Gastrocnemius medialis (tissue), 4 donors: Measurements from ENCODE around the gene ACOXL. TPM values are rescaled to one million over a fixed set of nuclear protein-coding genes. Genes with fewer than 3 reads are reported as not detected.
"Not testable (repeated sequence)": the region's sequence is repeated elsewhere in the genome, so short reads cannot be mapped to it uniquely, and the experiment has no call there.

Experiments
- ATAC-seq, 2 donors: fragments of 150-250 bp; one replicate each; pipeline ENCODE4 v1.9.1; 2016
- DNase-seq, 2 donors: peaks; one replicate each; pipeline ENCODE4 v3.0.0-alpha.2; 2019
- H3K27ac ChIP-seq, 4 donors: fragments of 200-600 bp; sonication (generic); 1 replicate in 1 of 4; 2 replicates in 3 of 4; pipeline ENCODE4 v1.5.1; 2016 to 2018; ENCODE audit warnings: mild to moderate bottlenecking in 2 of 4, moderate library complexity in 1 of 4
- H3K27me3 ChIP-seq, 3 donors: fragments of 200-600 bp; sonication (generic) in 2 of 3; 1 replicate in 1 of 3; 2 replicates in 2 of 3; pipeline versions ENCODE4 v1.5.1 to v1.6.0; 2016 to 2019; ENCODE audit warnings: mild to moderate bottlenecking in 1 of 3, moderate library complexity in 1 of 3
- H3K36me3 ChIP-seq, 2 donors: fragments of 200-600 bp; sonication (generic) in 1 of 2; one replicate each; pipeline ENCODE4 v1.5.1; 2017 to 2018
- H3K4me1 ChIP-seq, 2 donors: fragments of 200-600 bp; sonication (generic) in 1 of 2; one replicate each; pipeline ENCODE4 v1.5.1; 2016 to 2017; ENCODE audit warnings: mild to moderate bottlenecking in 2 of 2
- H3K4me3 ChIP-seq, 4 donors: fragments of 200-600 bp; sonication (generic) in 3 of 4; 1 replicate in 1 of 4; 2 replicates in 3 of 4; pipeline ENCODE4 v1.5.1; 2016 to 2019; ENCODE audit warnings: mild to moderate bottlenecking in 2 of 4
- H3K9me3 ChIP-seq, 3 donors: fragments of 200-600 bp; sonication (generic) in 2 of 3; 1 replicate in 1 of 3; 2 replicates in 2 of 3; pipeline ENCODE4 v1.5.1; 2016 to 2019
- POLR2A ChIP-seq, 2 donors: fragments of 450-650 bp; IDR thresholded peaks; one replicate each; pipeline ENCODE4 v1.6.1; 2017; ENCODE audit warnings: antibody characterized with exemption in 2 of 2, mild to moderate bottlenecking in 2 of 2, moderate library complexity in 2 of 2
- in situ Hi-C, 4 donors: fragments of 200-750 bp; cut with MboI; loops; one replicate each; pipeline versions ENCODE4 v1.15.0 to v1.8.0; 2017; ENCODE audit warnings: low sequenced_read_pairs in 4 of 4
- intact Hi-C: fragments of 100-400 bp; cut with DNase I; formaldehyde crosslinking; loops from one replicate; pipeline ENCODE4 v1.15.1; 2023; ENCODE audit warnings: low total_unique reads
- total RNA-seq, 4 donors: library from RNA; depleted of rRNA; stranded (reverse); fragments of >200 nt; gene quantifications; one replicate each; pipeline versions ENCODE4 v1.1.0 to v1.2.3, GENCODE V29; 2016
- TF ChIP-seq, protein P1 (sequence below), 5 experiments: fragments of 450-650 bp in 3 of 5; fragments of 200-600 bp in 2 of 5; sonication (generic) in 2 of 5; IDR thresholded peaks in 4 of 5; conservative IDR thresholded peaks in 1 of 5; 1 replicate in 4 of 5; 2 replicates in 1 of 5; pipeline ENCODE4 v1.5.1; 2016 to 2019; ENCODE audit warnings: antibody characterized with exemption in 5 of 5, mild to moderate bottlenecking in 3 of 5, moderate library complexity in 3 of 5

The ACOXL gene
- total RNA-seq, 4 donors from 2014 or later: not detected

DNA sequence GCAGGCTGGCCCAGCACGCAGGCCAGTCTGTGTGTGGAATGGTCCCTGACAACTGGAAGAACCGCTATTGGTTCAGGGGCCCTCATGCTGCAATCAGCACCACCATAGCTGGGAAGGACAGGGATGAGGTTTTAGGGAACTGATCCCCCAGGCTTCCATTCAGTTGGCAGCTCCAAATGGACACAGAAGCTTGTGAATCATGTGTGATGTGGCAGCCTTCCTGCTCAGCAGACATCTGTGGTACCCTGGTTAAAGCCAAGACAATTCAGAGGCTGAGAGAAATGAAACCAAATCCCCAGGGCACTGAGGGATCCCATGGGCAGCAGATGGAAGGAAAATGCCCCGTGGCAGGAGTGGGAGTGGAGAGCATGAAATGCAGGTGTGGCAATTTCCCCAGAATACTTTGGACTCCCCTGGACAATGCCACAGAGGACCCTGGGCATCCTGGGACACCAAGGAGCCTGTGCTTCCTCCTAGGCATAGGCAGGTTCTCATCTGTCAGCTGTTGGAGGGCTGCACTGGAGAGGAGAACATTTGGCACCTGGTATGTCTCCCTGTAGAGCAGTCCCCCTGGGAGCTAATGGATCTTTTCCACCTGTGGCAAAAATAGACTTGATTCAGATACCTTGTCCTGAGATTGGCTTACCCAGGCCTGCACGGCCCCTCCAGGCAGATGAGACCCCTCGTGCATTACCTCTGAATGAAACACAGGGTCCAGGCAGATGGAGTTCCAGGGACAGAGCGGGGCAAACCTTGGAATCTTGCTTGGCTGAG, 226.2 kb downstream of the ACOXL start:
- no peaks in the 10 kb centered on the region for H3K4me1 ChIP-seq
- in situ Hi-C loops (no loop called here), intact Hi-C loops (no loop called here)
- DNase-seq: no peak
- no peaks in the 10 kb centered on the region for H3K36me3 ChIP-seq
- H3K27ac ChIP-seq: no peak overlapping the region
- no peaks in the 10 kb centered on the region for H3K9me3 ChIP-seq
- ATAC-seq: no peak
- H3K27me3 ChIP-seq: no peaks in the 10 kb centered on the region
- H3K4me3 ChIP-seq: no peak overlapping the region
- TF ChIP-seq, protein P1, sequence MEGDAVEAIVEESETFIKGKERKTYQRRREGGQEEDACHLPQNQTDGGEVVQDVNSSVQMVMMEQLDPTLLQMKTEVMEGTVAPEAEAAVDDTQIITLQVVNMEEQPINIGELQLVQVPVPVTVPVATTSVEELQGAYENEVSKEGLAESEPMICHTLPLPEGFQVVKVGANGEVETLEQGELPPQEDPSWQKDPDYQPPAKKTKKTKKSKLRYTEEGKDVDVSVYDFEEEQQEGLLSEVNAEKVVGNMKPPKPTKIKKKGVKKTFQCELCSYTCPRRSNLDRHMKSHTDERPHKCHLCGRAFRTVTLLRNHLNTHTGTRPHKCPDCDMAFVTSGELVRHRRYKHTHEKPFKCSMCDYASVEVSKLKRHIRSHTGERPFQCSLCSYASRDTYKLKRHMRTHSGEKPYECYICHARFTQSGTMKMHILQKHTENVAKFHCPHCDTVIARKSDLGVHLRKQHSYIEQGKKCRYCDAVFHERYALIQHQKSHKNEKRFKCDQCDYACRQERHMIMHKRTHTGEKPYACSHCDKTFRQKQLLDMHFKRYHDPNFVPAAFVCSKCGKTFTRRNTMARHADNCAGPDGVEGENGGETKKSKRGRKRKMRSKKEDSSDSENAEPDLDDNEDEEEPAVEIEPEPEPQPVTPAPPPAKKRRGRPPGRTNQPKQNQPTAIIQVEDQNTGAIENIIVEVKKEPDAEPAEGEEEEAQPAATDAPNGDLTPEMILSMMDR (IDR thresholded peaks at IDR 0.05 in 4 of 5, conservative IDR thresholded peaks at IDR 0.05 in 1 of 5): no peak
- TF ChIP-seq POLR2A (IDR thresholded peaks at IDR 0.05): no peak

DNA sequence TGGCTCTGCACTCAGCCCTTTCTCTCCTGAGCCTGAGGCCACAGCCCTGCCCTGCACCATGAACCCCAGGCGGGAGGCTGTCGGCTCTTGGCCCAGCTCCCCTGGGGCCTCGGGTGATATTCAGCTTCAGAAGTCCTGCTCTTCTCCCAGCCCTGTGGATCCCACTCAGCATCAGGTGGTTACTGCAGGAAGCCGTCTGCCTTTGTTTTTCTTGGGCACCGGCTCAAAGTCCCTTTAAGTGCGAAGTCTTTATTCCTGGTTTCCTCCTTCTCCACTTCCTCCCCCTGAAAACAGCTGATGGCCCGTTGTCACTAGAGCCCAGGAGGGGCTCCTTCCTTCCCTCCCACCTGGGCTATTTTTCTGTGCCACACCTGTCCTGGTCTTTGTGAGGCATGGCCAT, 226.8 kb downstream of the ACOXL start:
- no peak for TF ChIP-seq POLR2A (IDR thresholded peaks at IDR 0.05)
- intact Hi-C loops: no loop called here
- ATAC-seq (no peak), DNase-seq (no peak)
- in situ Hi-C loops: no loop called here
- H3K4me3 ChIP-seq: no peak overlapping the region
- H3K36me3 ChIP-seq: no peaks in the 10 kb centered on the region
- H3K4me1 ChIP-seq: no peaks in the 10 kb centered on the region
- H3K9me3 ChIP-seq: no peaks in the 10 kb centered on the region
- no peak overlapping the region for H3K27ac ChIP-seq
- no peaks in the 10 kb centered on the region for H3K27me3 ChIP-seq

DNA sequence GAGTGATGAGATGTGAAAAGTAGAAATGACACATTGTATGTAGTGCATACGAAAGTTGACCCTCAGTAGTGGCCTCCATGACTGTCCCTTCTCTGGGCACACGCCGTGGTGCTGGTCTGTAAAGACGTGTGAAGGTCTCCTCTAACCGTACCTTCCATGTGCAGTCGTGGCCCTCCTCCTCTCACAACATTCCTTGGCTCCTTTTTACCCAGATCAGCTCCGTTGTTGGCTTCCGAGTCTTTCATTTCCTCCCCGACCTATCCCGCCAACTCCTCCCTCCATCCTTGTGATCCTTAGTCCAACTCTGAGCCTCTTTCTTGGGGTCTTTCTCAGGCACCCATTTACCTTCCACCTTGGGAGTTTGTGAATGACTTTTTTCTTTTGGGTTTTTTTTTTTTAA, 227.9 kb downstream of the ACOXL start:
- intact Hi-C loops: no loop called here
- no peak for TF ChIP-seq POLR2A (IDR thresholded peaks at IDR 0.05)
- TF ChIP-seq, protein P1 (IDR thresholded peaks at IDR 0.05 in 4 of 5, conservative IDR thresholded peaks at IDR 0.05 in 1 of 5): no peak
- Histone ChIP-seq H3K4me3 (no peak overlapping the region), H3K27ac (no peak overlapping the region), H3K4me1 (no peaks in the 10 kb centered on the region), H3K9me3 (no peaks in the 10 kb centered on the region), H3K36me3 (no peaks in the 10 kb centered on the region), H3K27me3 (no peaks in the 10 kb centered on the region)
- ATAC-seq (no peak), DNase-seq (no peak)
- in situ Hi-C loops: no loop called here

DNA sequence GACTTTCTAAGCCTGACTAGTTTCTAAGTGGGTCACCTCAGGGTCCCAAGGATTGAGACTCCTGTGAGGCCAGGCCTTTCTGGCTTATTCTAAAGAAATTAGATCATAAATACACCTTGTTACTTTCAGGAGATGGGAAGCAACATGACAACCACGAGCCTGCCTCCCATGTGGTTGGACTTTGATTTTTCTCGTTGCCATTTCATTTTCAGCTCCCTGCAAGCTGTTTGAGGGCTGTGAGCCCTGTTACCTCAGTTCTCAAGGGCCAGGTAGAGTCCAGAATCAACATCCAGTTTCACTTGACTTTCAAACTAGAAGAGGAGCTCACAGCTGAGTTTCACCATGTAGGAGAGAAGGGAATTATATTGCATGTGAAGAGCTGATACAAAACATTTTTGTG, 228.6 kb downstream of the ACOXL start:
- H3K4me3 ChIP-seq: no peak overlapping the region
- intact Hi-C loops: no loop called here
- H3K4me1 ChIP-seq: no peaks in the 10 kb centered on the region
- H3K9me3 ChIP-seq: no peaks in the 10 kb centered on the region
- H3K27me3 ChIP-seq: no peaks in the 10 kb centered on the region
- no peak overlapping the region for H3K27ac ChIP-seq
- in situ Hi-C loops: no loop called here
- ATAC-seq (no peak), DNase-seq (no peak)
- H3K36me3 ChIP-seq: no peaks in the 10 kb centered on the region
- TF ChIP-seq POLR2A (IDR thresholded peaks at IDR 0.05): no peak
- TF ChIP-seq, protein P1 (IDR thresholded peaks at IDR 0.05 in 4 of 5, conservative IDR thresholded peaks at IDR 0.05 in 1 of 5): no peak

DNA sequence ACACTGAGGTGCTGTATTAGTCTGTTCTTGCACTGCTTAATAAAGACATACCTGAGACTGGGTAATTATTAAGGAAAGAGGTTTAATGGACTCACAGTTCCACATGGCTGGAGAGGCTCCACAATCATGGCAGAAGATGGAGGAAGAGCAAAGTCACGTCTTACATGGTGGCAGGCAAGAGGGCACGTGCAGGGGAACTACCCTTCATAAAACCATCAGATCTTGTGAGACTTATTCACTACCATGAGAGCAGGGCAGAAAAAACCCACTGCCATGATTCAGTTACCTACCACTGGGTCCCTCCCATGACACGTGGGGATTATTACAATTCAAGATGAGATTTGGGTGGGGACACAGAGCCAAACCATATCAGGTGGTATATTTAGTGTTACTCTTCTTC, 229.3 kb downstream of the ACOXL start:
- intact Hi-C loops, H3K27me3 ChIP-seq, ATAC-seq, H3K36me3 ChIP-seq, H3K9me3 ChIP-seq, H3K4me1 ChIP-seq, DNase-seq, in situ Hi-C loops, H3K27ac ChIP-seq, H3K4me3 ChIP-seq: not testable (repeated sequence)

DNA sequence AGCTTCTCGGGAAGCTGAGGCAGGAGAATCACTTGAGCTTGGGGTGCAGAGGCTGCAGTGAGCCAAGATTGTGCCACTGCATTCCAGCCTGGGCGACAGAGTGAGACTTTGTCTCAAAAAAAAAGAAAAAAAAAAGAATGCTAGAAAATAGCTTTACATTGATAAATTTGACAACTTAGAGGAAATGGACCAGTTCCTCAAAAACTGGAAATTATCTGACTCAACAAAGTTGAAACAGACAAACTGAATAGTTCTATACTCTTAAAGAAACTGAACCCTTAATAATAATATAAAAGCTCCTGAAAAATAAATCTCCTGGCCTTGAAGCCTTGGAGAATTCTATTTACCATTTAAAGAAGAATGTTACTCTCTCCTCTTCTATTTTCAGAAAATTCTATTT, 237.3 kb downstream of the ACOXL start:
- Histone ChIP-seq H3K4me3 (no peak overlapping the region), H3K4me1 (no peaks in the 10 kb centered on the region), H3K27ac (no peak overlapping the region), H3K9me3 (no peaks in the 10 kb centered on the region), H3K36me3 (no peaks in the 10 kb centered on the region), H3K27me3 (no peaks in the 10 kb centered on the region)
- in situ Hi-C loops (no loop called here), intact Hi-C loops (no loop called here)
- DNase-seq: no peak
- TF ChIP-seq, protein P1 (IDR thresholded peaks at IDR 0.05 in 4 of 5, conservative IDR thresholded peaks at IDR 0.05 in 1 of 5): no peak
- no peak for TF ChIP-seq POLR2A (IDR thresholded peaks at IDR 0.05)
- no peak for ATAC-seq
